GM20431 (cell line): ENCODE results near the gene UBE2V1.

Source experiments
- in situ Hi-C: fragments of 300-500 bp; cut with MseI, MboI; formaldehyde crosslinking; loops from one replicate; pipeline ENCODE4 v1.15.0; 2020; ENCODE audit warnings: low sequenced_read_pairs; ENCODE audit not compliant: unreplicated experiment

Gene UBE2V1

GRCh38 chr20:50053362-50054230 is 59.4 kb downstream of the UBE2V1 start:
- in situ Hi-C loops = no loop called here

GRCh38 chr20:50052550-50053361 is 60.2 kb downstream of the UBE2V1 start:
- in situ Hi-C loops = no loop called here

GRCh38 chr20:50050660-50051308 is 62.2 kb downstream of the UBE2V1 start:
- in situ Hi-C loops = no loop called here

GRCh38 chr20:50050214-50050613 is 62.7 kb downstream of the UBE2V1 start:
- in situ Hi-C loops = no loop called here

- in situ Hi-C loops = no loop called here
These were observed 63.4 kb downstream of the UBE2V1 start for GRCh38 chr20:50049442-50050026.

DNA sequence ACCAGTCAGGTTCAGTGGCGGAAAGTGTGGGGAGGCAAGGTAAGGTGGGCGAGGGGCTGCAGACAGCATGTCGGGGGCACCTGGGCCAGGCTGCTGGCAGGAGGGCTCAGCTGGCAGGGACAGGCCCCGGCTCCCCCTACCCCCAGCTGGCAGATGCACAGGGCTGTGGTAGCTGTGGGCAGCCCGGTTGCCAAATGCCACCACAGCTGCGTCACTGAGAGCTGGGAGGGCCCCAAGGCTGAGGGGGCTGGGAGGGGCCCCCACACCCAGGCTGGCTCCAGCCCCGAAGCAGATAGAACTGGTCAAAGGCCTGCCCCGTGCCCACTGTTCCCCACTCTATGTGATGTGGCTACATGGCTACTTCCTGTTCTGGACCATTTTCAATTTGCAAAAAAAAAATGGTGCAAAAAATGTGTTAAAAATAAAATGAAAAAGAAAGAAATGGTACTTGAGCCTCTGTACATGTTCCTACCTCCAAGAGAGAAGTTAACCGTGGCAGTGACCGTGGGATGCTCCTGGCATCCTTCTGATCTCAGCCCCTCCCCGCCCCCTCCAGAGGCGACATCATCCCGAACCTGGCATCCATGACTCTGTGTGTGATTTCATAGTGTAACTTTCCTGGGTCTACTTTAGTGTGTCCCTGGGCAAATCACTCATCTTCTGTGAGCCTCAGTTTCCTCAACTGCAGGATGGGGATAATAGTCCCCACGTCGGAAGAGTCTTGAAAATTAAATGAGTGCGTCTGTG is 64.4 kb downstream of the UBE2V1 start:
- in situ Hi-C loops = no loop called here

- in situ Hi-C loops = no loop called here
These were observed 68.5 kb downstream of the UBE2V1 start for GRCh38 chr20:50044353-50044960.

DNA sequence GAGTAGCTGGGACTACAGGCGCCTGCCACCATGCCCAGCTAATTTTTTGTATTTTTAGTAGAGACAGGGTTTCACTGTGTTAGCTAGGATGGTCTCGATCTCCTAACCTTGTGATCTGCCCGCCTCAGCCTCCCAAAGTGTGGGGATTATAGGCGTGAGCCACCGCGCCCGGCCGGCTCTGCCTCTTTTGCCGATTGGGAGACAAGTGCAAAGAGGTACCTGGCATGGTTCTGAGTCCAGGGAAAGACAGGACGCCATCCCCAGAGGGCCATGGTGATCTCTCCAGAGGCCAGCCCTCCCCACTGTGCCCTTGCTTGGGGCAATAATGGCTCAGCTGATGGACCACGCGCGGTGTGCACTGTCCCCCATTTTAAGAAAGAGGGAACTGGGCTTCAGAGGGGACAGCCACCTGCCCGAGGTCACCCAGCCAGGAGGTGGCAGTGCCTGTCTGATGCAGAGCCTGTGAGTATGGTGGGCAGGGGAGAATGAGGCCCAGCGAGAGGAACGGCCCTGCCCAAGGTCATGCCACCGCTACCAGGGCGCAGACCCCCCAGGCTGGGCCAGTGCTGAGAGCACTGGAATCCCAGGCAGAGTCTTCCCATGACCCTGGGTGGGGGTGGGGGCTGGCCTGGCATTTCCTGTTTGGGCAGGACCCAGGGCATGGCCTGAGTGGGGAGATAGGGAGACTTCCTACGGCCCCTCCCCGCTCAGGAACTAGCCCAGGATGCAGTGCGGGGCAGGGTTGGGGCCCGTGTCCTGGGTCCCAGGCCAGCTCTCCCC is 69.2 kb downstream of the UBE2V1 start:
- in situ Hi-C loops = no loop called here

GRCh38 chr20:50042370-50043313 is 70.3 kb downstream of the UBE2V1 start:
- in situ Hi-C loops = no loop called here

GRCh38 chr20:50041246-50041873 is 71.6 kb downstream of the UBE2V1 start:
- in situ Hi-C loops = no loop called here

DNA sequence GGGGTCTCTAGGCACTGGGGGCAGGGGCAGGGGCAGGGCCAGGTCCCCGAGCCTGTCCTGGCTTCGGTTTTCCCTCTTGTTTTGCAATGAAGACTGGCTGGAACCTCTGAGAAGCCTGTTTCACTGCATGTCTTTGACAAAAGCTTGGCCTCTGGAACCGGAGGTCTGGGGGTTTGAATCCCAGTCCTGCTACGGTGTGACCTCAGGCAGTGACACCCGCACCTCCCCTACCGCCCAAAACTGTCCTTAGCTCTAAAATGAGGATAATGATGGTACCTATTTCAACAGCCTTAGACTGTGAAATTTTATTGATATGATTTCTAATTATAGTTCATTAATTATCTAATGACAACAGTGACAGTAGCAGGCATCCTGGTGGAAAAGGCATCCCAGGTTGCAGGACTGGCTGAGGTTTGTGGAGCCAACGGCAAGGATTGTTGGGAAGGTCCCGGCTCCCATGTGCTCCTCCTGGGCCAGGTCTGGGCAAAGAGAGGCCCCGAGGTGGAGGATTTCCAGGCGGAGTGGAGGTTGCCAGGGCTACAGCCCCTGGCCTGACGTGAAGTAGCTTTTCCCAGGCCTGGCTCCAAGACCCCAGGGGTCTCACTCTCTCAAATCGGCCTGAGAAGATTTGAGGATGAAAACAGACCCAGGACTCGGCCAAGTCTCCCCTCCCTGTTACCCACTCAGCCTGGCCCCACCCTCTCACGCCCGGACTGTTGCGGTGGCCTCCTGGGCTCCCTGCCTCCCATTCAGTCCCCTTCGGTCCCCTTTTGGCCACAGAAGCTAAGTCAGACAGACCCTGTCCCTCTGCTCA is 72.3 kb downstream of the UBE2V1 start:
- in situ Hi-C loops = no loop called here

DNA sequence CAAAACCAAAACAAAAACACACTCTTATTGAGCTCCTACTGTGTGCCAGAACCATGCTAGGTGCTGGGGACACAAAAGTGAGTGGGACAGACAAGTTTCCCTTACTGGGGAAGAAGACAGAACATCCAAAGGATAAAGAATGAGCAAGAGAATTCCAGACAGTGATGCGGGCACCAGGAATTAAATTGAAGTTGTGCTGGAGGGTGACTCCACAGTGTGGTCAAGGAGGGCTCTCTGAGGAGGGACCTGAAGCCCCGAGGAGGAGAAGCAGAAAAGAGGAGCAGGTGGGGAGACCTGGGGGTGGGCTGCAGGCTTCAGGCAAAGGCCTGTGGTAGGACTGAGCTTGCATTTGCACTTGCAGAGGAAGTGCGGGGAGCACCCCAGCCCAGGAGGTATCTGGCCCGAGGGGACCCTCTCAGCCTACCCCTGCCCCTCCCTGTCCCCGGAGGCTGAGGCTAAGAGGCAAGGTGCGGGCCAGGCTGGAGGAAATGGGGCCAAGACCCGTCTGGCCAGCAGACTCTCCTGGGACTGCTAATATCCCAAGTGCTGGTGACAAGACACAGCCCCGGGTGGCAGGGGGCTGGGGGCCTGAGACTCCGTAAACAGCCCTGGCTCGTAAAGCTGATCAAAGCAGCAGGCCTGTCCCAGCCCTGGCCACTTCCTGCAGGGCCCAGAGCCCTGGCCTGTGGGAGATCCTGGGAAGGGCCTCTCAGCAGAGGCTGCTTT is 73.1 kb downstream of the UBE2V1 start:
- in situ Hi-C loops = no loop called here

- in situ Hi-C loops = no loop called here
These were observed 74.4 kb downstream of the UBE2V1 start for GRCh38 chr20:50038574-50038991.

DNA sequence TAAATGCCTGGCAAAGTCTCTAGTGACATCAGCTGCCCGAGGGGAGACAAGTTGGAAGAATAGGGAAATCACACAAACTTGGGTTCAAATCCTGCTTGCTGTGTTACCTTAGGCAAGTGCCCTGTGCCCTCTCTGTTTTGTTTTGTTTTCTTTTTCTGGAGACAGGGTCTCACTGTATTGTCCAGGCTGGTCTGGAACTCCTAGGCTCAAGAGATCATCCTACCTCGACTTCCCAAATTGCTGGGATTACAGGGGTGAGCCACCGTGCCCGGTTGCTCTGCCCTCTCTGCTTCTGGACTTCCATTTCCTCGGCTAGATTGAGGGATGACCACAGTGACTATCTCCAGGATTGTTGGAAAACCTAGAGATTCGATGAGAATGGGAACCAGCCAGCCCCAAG is 74.8 kb downstream of the UBE2V1 start:
- in situ Hi-C loops = no loop called here

GRCh38 chr20:50037575-50037974 is 75.4 kb downstream of the UBE2V1 start:
- in situ Hi-C loops = no loop called here

DNA sequence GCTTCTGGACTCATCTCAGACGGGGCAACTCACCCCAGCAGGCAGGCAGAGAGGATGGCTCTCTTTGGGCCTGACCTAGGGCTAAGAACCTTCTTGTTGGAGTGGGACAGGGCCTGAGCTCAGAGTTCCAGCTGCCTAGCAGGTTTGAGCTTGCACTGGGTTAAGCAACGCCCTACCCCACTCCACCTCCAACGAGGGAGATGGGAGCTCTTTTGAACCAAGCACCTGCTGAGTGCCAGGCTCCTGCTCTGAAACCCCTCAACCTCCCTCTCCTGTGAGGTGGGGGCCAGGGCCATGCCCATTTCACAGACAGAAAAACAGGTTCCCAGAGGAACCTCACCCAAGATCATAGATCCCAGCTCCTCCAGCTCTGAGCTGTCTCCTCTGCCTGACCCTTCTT is 75.8 kb downstream of the UBE2V1 start:
- in situ Hi-C loops = no loop called here
